A549 (cell line): ENCODE measurements around the gene UPK3A. TPM values are rescaled to one million over a fixed set of nuclear protein-coding genes. Genes with fewer than 3 reads are reported as not detected.

ENCODE experiments used
- ATAC-seq, 2 experiments: fragments of 200-7000 bp in 1 of 2; fragments of >200 bp in 1 of 2; cut with Nextera tagmentation in 1 of 2; cut with Tn5 transposase in 1 of 2; 3 replicates each; pipeline versions ENCODE4 v1.8.0 to v1.9.1; 2018 to 2020; ENCODE audit warnings: mild to moderate bottlenecking in 1 of 2, moderate library complexity in 1 of 2
- CTCF ChIA-PET: fragments of 300-600 bp; sonication (Branson Sonifier 250); formaldehyde crosslinking; extraction: SDS; loops from one replicate; lab custom pipeline; 2021; ENCODE audit warnings: antibody characterized with exemption, inconsistent platforms; lab: Yijun Ruan, JAX
- POLR2A ChIA-PET: fragments of 350-600 bp; formaldehyde crosslinking; extraction: SDS; loops from one replicate; lab custom pipeline; 2021; ENCODE audit warnings: antibody characterized with exemption, inconsistent platforms; lab: Yijun Ruan, JAX
- DNase-seq, 2 experiments: peaks; one replicate each; pipeline versions ENCODE4 v3.0.0 to v3.0.0-alpha.2; 2011 to 2016; ENCODE audit warnings: low read depth in 1 of 2, low spot score in 1 of 2
- FAIRE-seq: peaks from 2 replicates; lab custom pipeline; 2011; peaks lifted over from hg19 to GRCh38; lab: Jason Lieb, UNC
- H3K27ac ChIP-seq, 2 experiments: fragments of >200 bp; sonication (Bioruptor Twin); formaldehyde crosslinking; 3 replicates each; pipeline ENCODE4 v1.5.1; 2016 to 2017
- H3K4me1 ChIP-seq: fragments of >200 bp; sonication (Bioruptor Twin); formaldehyde crosslinking; 3 replicates; pipeline ENCODE4 v1.6.1; 2016
- H3K4me2 ChIP-seq: fragments of >200 bp; sonication (Bioruptor Twin); formaldehyde crosslinking; 3 replicates; pipeline ENCODE4 v1.6.1; 2016
- H3K4me3 ChIP-seq: fragments of >200 bp; sonication (Bioruptor Twin); formaldehyde crosslinking; 3 replicates; pipeline ENCODE4 v1.5.1; 2016
- H3K9me3 ChIP-seq: fragments of >200 bp; sonication (Bioruptor Twin); formaldehyde crosslinking; 3 replicates; pipeline ENCODE4 v1.6.1; 2016
- BHLHE40 ChIP-seq: IDR thresholded peaks from 2 replicates; pipeline ENCODE4 v1.6.1; 2012; ENCODE audit warnings: low read depth, low read length, inconsistent platforms
- CBX2 ChIP-seq: fragments of 200-600 bp; sonication (generic); IDR thresholded peaks from 2 replicates; pipeline ENCODE4 v1.6.1; 2016; ENCODE audit warnings: low read depth, mild to moderate bottlenecking, borderline replicate concordance
- CHD4 ChIP-seq: fragments of 200-600 bp; sonication (generic); IDR thresholded peaks from 2 replicates; pipeline ENCODE4 v1.6.1; 2016; ENCODE audit warnings: antibody characterized with exemption, mild to moderate bottlenecking, borderline replicate concordance
- EHF ChIP-seq: fragments of 250-450 bp; sonication (Bioruptor Pico); IDR thresholded peaks from 2 replicates; pipeline ENCODE4 v1.5.0; 2020; ENCODE audit warnings: mild to moderate bottlenecking
- EP300 ChIP-seq, 2 experiments: fragments of >200 bp; sonication (Bioruptor Twin); formaldehyde crosslinking; IDR thresholded peaks; 2 replicates in 1 of 2; 3 replicates in 1 of 2; pipeline ENCODE4 v1.6.1; 2016 to 2017
- FOSL2 ChIP-seq, 2 experiments: fragments of 450-650 bp in 1 of 2; fragments of >200 bp in 1 of 2; sonication (Bioruptor Twin) in 1 of 2; formaldehyde crosslinking; IDR thresholded peaks; 2 replicates each; pipeline versions ENCODE4 v1.5.0 to v1.6.1; 2016 to 2020; ENCODE audit warnings: mild to moderate bottlenecking in 1 of 2, moderate library complexity in 1 of 2
- GATA3 ChIP-seq: IDR thresholded peaks from 2 replicates; pipeline ENCODE4 v1.6.1; 2012; ENCODE audit warnings: borderline replicate concordance
- HDAC2 ChIP-seq: fragments of 200-600 bp; sonication (generic); IDR thresholded peaks from 2 replicates; pipeline ENCODE4 v1.6.1; 2016
- HEYL ChIP-seq: fragments of 250-450 bp; sonication (Bioruptor Pico); IDR thresholded peaks from 2 replicates; pipeline ENCODE4 v1.8.0; 2021; ENCODE audit warnings: mild to moderate bottlenecking, moderate library complexity
- HOXA7 ChIP-seq: fragments of 250-450 bp; sonication (Bioruptor Pico); IDR thresholded peaks from 2 replicates; pipeline ENCODE4 v1.5.0; 2020; ENCODE audit warnings: mild to moderate bottlenecking, moderate library complexity
- HOXB13 ChIP-seq: fragments of 250-450 bp; sonication (Bioruptor Pico); IDR thresholded peaks from 2 replicates; pipeline ENCODE4 v1.5.0; 2020; ENCODE audit warnings: low read depth, mild to moderate bottlenecking, moderate library complexity
- KDM1A ChIP-seq: fragments of 200-600 bp; sonication (generic); IDR thresholded peaks from 2 replicates; pipeline ENCODE4 v1.6.1; 2016; ENCODE audit warnings: low read depth, mild to moderate bottlenecking
- KDM5A ChIP-seq: fragments of 200-600 bp; sonication (generic); IDR thresholded peaks from 2 replicates; pipeline ENCODE4 v1.6.1; 2016; ENCODE audit warnings: antibody characterized with exemption, mild to moderate bottlenecking
- MAFK ChIP-seq: fragments of 450-650 bp; IDR thresholded peaks from 2 replicates; pipeline ENCODE4 v1.6.1; 2014; ENCODE audit not compliant: partially characterized antibody
- NFE2L2 ChIP-seq: fragments of 150-350 bp; conservative IDR thresholded peaks from 2 replicates; pipeline ENCODE4 v1.6.1; 2014; ENCODE audit warnings: low read length
- PBX3 ChIP-seq: IDR thresholded peaks from 2 replicates; pipeline ENCODE4 v1.6.1; 2012
- RARB ChIP-seq: fragments of 250-450 bp; sonication (Bioruptor Pico); IDR thresholded peaks from 2 replicates; pipeline ENCODE4 v1.8.0; 2021; ENCODE audit warnings: mild to moderate bottlenecking, moderate library complexity
- RNF2 ChIP-seq: fragments of 200-600 bp; sonication (generic); IDR thresholded peaks from 2 replicates; pipeline ENCODE4 v1.6.1; 2016; ENCODE audit warnings: low read depth, mild to moderate bottlenecking, antibody characterized with exemption, moderate library complexity, borderline replicate concordance
- SMC3 ChIP-seq: fragments of >200 bp; sonication (Bioruptor Twin); formaldehyde crosslinking; IDR thresholded peaks from 3 replicates; pipeline ENCODE4 v1.6.1; 2018; ENCODE audit warnings: inconsistent platforms
- SREBF2 ChIP-seq: fragments of 450-650 bp; IDR thresholded peaks from 2 replicates; pipeline ENCODE4 v1.6.1; 2014; ENCODE audit warnings: mild to moderate bottlenecking, moderate library complexity
- ZC3H11A ChIP-seq: fragments of 450-650 bp; IDR thresholded peaks from 2 replicates; pipeline ENCODE4 v1.6.1; 2014; ENCODE audit warnings: antibody characterized with exemption, mild to moderate bottlenecking
- ZNF302 ChIP-seq: fragments of 250-450 bp; sonication (Bioruptor Pico); IDR thresholded peaks from 2 replicates; pipeline ENCODE4 v1.9.0; 2021; ENCODE audit warnings: inconsistent platforms, mild to moderate bottlenecking, moderate library complexity
- ZSCAN20 ChIP-seq: fragments of 250-450 bp; sonication (Bioruptor Pico); IDR thresholded peaks from 2 replicates; pipeline ENCODE4 v1.8.0; 2022; ENCODE audit warnings: mild to moderate bottlenecking, moderate library complexity
- WGBS: methylation state at CpG from one replicate; pipeline ENCODE4 v1.1.6; 2017; ENCODE audit errors: missing lambda C conversion rate; 5-methylcytosine and 5-hydroxymethylcytosine counted together
- polyA plus RNA-seq, 4 experiments: library from polyadenylated mRNA; depleted of rRNA in 3 of 4; stranded (reverse); fragments of >200 nt; fragmentation: RNase III in 1 of 4; extraction: RNeasy Plus Mini Kit Qiagen cat#74134 plus additional on column Dnase treatment in 1 of 4; gene quantifications; 2 replicates in 3 of 4; 3 replicates in 1 of 4; pipeline ENCODE4 v1.2.3, GENCODE V29; 2011 to 2017
- TF ChIP-seq, protein P1 (sequence below): fragments of 250-450 bp; sonication (Bioruptor Pico); IDR thresholded peaks from 2 replicates; pipeline ENCODE4 v1.5.0; 2020; ENCODE audit warnings: low read depth, mild to moderate bottlenecking, moderate library complexity
- TF ChIP-seq, protein P2 (sequence below): fragments of >200 bp; sonication (Bioruptor Twin); formaldehyde crosslinking; IDR thresholded peaks from 2 replicates; pipeline ENCODE4 v1.6.1; 2016
- TF ChIP-seq, protein P3 (sequence below): fragments of >200 bp; sonication (Bioruptor Twin); formaldehyde crosslinking; IDR thresholded peaks from 3 replicates; pipeline ENCODE4 v1.6.1; 2016

UPK3A gene
- polyA plus RNA-seq, 2 of the 4 experiments (the other 2 are of a cell fraction): not detected

- DNase-seq: no peak
- Histone ChIP-seq H3K27ac (no peak overlapping the region), H3K4me3 (no peak overlapping the region), H3K9me3 (no peaks in the 10 kb centered on the region), H3K4me1 (no peaks in the 10 kb centered on the region), H3K4me2 (no peak overlapping the region)
- no peak for ATAC-seq
- CTCF ChIA-PET: no interaction called here
- FAIRE-seq: no peak
- TF ChIP-seq BHLHE40 (no peak), HDAC2 (no peak), HEYL (no peak), CHD4 (no peak), PBX3 (no peak), ZC3H11A (no peak), ZNF302 (CRISPR knock-in tag) (no peak), GATA3 (no peak), EP300 (IDR thresholded peaks at IDR 0.05) (no peak), SMC3 (no peak), SREBF2 (no peak), HOXA7 (no peak), KDM1A (no peak), RNF2 (no peak), FOSL2 (IDR thresholded peaks at IDR 0.05) (no peak), FOSL2 (CRISPR knock-in tag; IDR thresholded peaks at IDR 0.05) (no peak)
- TF ChIP-seq, protein P1, sequence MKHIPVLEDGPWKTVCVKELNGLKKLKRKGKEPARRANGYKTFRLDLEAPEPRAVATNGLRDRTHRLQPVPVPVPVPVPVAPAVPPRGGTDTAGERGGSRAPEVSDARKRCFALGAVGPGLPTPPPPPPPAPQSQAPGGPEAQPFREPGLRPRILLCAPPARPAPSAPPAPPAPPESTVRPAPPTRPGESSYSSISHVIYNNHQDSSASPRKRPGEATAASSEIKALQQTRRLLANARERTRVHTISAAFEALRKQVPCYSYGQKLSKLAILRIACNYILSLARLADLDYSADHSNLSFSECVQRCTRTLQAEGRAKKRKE (CRISPR knock-in tag): no peak
- TF ChIP-seq, protein P2, sequence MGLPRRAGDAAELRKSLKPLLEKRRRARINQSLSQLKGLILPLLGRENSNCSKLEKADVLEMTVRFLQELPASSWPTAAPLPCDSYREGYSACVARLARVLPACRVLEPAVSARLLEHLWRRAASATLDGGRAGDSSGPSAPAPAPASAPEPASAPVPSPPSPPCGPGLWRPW: no peak
- 96% methylated on average over 7 of the region's 12 CpGs for WGBS
- POLR2A ChIA-PET: no interaction called here
These were observed 44.8 kb downstream of the UPK3A start for GRCh38 chr22:45329530-45329936.

DNA sequence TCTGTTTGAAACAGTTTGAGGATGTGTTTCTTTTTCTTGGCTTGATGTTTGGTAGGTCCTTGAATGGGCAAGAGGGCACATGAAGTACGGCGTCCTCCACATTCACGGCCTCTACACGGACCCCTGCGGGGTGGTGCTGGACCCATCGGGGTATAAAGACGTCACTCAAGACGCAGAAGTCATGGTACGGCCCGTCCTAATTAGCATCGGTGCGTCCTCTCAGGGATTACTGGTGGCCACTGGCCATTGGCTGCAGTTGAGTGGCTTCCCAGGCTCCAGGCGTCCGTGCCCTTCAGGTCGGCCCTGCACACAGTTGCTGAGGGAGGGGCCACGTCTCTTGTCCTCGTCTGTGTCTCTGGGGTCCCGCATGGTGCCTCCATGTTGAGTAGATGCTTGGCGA is 45.8 kb downstream of the UPK3A start:
- ATAC-seq: no peak
- WGBS: 91% methylated on average over 12 of the region's 19 CpGs
- FAIRE-seq: no peak

More for the DNA sequence above, 45.8 kb downstream of the UPK3A start:
- H3K4me3 ChIP-seq: no peak overlapping the region
- H3K9me3 ChIP-seq: no peaks in the 10 kb centered on the region
- no peak overlapping the region for H3K27ac ChIP-seq
- H3K4me1 ChIP-seq: no peaks in the 10 kb centered on the region
- ChIA-PET CTCF (no interaction called here), POLR2A (no interaction called here)
- no peak overlapping the region for H3K4me2 ChIP-seq
- TF ChIP-seq CBX2: no peak
- no peak for TF ChIP-seq ZSCAN20
- no peak for TF ChIP-seq HDAC2
- no peak for TF ChIP-seq HOXB13 (CRISPR knock-in tag)
- TF ChIP-seq, protein P1 (CRISPR knock-in tag): no peak
- no peak for TF ChIP-seq KDM5A
- no peak for TF ChIP-seq MAFK
- TF ChIP-seq EHF (CRISPR knock-in tag): no peak
- no peak for TF ChIP-seq HEYL
- TF ChIP-seq RARB: no peak
- TF ChIP-seq NFE2L2: no peak
- TF ChIP-seq, protein P3, sequence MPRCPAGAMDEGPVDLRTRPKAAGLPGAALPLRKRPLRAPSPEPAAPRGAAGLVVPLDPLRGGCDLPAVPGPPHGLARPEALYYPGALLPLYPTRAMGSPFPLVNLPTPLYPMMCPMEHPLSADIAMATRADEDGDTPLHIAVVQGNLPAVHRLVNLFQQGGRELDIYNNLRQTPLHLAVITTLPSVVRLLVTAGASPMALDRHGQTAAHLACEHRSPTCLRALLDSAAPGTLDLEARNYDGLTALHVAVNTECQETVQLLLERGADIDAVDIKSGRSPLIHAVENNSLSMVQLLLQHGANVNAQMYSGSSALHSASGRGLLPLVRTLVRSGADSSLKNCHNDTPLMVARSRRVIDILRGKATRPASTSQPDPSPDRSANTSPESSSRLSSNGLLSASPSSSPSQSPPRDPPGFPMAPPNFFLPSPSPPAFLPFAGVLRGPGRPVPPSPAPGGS: no peak
- no peak for DNase-seq
